GM08714 (cell line): ENCODE results near the gene HOXC9.
A peak's percentile ranks its signal among the peaks of the same experiment; 100 is the strongest.

Experiments used
- H3K4me3 ChIP-seq: fragments of 200-500 bp; sonication (Bioruptor generic); 2 replicates; pipeline ENCODE4 v1.5.1; 2014; ENCODE audit warnings: mild to moderate bottlenecking, low read length, inconsistent platforms
- ZNF274 ChIP-seq: IDR thresholded peaks from 2 replicates; pipeline ENCODE4 v1.6.1; 2012; ENCODE audit warnings: mild to moderate bottlenecking, low read depth, low read length

Gene HOXC9

GRCh38 chr12:54011665-54012532 lies 11.9 kb downstream of the HOXC9 start:
- no peak for TF ChIP-seq ZNF274
- no peak overlapping the region for H3K4me3 ChIP-seq

- TF ChIP-seq ZNF274 = no peak
- no peak overlapping the region for H3K4me3 ChIP-seq
Observed at GRCh38 chr12:54012631-54013409, 12.9 kb downstream of the HOXC9 start.

- no peak overlapping the region for H3K4me3 ChIP-seq
- no peak for TF ChIP-seq ZNF274
Observed at GRCh38 chr12:54014377-54015017, 14.5 kb downstream of the HOXC9 start.

- no peak for TF ChIP-seq ZNF274
Observed at GRCh38 chr12:54015018-54015931, 15.3 kb downstream of the HOXC9 start.

GRCh38 chr12:54016051-54016450 lies 16.1 kb downstream of the HOXC9 start:
- no peak overlapping the region for H3K4me3 ChIP-seq
- TF ChIP-seq ZNF274 = no peak

More at GRCh38 chr12:54015018-54015931, 15.3 kb downstream of the HOXC9 start:
- no peak overlapping the region for H3K4me3 ChIP-seq

- no peak for TF ChIP-seq ZNF274
- H3K4me3 ChIP-seq = no peak overlapping the region; the same call in 1 of the 2 replicates
Observed at GRCh38 chr12:54016478-54016964, 16.6 kb downstream of the HOXC9 start.

GRCh38 chr12:54017027-54017788 lies 17.2 kb downstream of the HOXC9 start:
- peak overlapping the region; percentile 53 for H3K4me3 ChIP-seq
- no peak for TF ChIP-seq ZNF274

GRCh38 chr12:54017878-54018467 lies 18.0 kb downstream of the HOXC9 start:
- no peak for TF ChIP-seq ZNF274
- H3K4me3 ChIP-seq = peak overlapping the region; percentile 53

GRCh38 chr12:54018468-54018984 lies 18.6 kb downstream of the HOXC9 start:
- peak overlapping the region; percentile 30; the same call in 1 of the 2 replicates for H3K4me3 ChIP-seq
- no peak for TF ChIP-seq ZNF274

GRCh38 chr12:54019091-54019811 lies 19.3 kb downstream of the HOXC9 start:
- H3K4me3 ChIP-seq = no peak overlapping the region
- TF ChIP-seq ZNF274 = no peak

- H3K4me3 ChIP-seq = no peak overlapping the region
- no peak for TF ChIP-seq ZNF274
Observed at GRCh38 chr12:54019924-54020590, 20.1 kb downstream of the HOXC9 start.
